GM21526 (cell line): ENCODE results near the gene LAMB4.

Experiments used
- ATAC-seq: cut with Tn5 transposase; IDR thresholded peaks from one replicate; pipeline ENCODE4 v1.9.1; 2021; ENCODE audit warnings: moderate library complexity; ENCODE audit not compliant: unreplicated experiment, low FRiP score

The LAMB4 gene

GRCh38 chr7:108109221-108109908, 20.8 kb downstream of the LAMB4 start:
- ATAC-seq = no peak

- ATAC-seq = no peak
Observed at GRCh38 chr7:108108131-108108530, 22.0 kb downstream of the LAMB4 start.

- no peak for ATAC-seq
Observed at GRCh38 chr7:108104324-108104723, 25.8 kb downstream of the LAMB4 start.

GRCh38 chr7:108103558-108104298, 26.4 kb downstream of the LAMB4 start:
- ATAC-seq = no peak

GRCh38 chr7:108102671-108103312, 27.4 kb downstream of the LAMB4 start:
- ATAC-seq = no peak

- no peak for ATAC-seq
Observed at GRCh38 chr7:108101759-108102158, 28.4 kb downstream of the LAMB4 start.

- ATAC-seq = no peak
Observed at GRCh38 chr7:108099713-108100112, 30.4 kb downstream of the LAMB4 start.

GRCh38 chr7:108097703-108098102, 32.5 kb downstream of the LAMB4 start:
- ATAC-seq = no peak

- no peak for ATAC-seq
Observed at GRCh38 chr7:108096996-108097395, 33.2 kb downstream of the LAMB4 start.

- ATAC-seq = no peak
Observed at GRCh38 chr7:108094933-108095710, 35.0 kb downstream of the LAMB4 start.

GRCh38 chr7:108094346-108094745, 35.8 kb downstream of the LAMB4 start:
- ATAC-seq = no peak

- no peak for ATAC-seq
Observed at GRCh38 chr7:108093851-108094331, 36.3 kb downstream of the LAMB4 start.

- no peak for ATAC-seq
Observed at GRCh38 chr7:108093341-108093740, 36.8 kb downstream of the LAMB4 start.

- ATAC-seq = no peak
Observed at GRCh38 chr7:108091461-108091831, 38.7 kb downstream of the LAMB4 start.

GRCh38 chr7:108090791-108091460, 39.2 kb downstream of the LAMB4 start:
- no peak for ATAC-seq

GRCh38 chr7:108089381-108089780, 40.8 kb downstream of the LAMB4 start:
- no peak for ATAC-seq

- no peak for ATAC-seq
Observed at GRCh38 chr7:108088729-108089128, 41.4 kb downstream of the LAMB4 start.

- no peak for ATAC-seq
Observed at GRCh38 chr7:108087778-108088177, 42.4 kb downstream of the LAMB4 start.

GRCh38 chr7:108086962-108087361, 43.2 kb downstream of the LAMB4 start:
- ATAC-seq = no peak

GRCh38 chr7:108086546-108086945, 43.6 kb downstream of the LAMB4 start:
- no peak for ATAC-seq
